ENCODE results near the gene PLAGL1.

DNA sequence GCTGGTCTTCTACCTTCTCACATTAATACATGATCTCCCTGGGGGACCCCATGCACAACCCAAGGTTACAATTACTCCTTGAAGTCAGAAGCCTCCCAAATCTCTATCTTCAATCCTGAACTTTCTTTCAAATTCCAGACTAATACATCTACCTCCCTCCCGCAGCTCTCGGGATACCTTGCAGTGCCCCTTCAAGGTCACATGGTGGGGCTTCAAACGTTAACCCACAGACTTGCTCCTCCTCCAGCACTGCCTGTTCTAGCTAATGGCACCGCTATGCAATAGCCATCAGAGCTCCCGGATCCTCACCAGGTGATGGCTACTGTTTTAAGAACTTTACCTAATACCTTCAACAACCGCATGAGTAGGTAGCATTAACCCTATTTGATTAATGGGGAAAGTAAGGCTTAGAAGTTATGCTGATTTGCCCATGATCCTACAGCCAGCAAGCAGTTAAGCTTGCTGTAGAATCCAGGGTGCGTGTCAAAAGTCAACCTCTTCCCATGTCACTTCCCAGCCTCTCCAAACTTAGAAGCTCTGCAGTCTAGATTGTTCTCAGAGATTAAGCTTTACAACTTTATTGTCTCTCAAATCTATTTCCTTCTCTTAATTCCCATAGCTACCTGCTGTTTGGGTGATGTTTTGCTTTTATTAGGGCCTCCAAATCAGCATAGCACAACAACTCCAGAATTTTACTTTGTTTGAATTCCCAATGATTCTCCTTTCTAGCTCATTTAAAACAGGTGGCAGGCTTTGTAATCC is 44.7 kb downstream of the PLAGL1 start:
- TF ChIP-seq TCF7L2 (IDR thresholded peaks at IDR 0.05; ENCODE audit: low read depth, low read length) = no peak
- TF ChIP-seq, protein P1, sequence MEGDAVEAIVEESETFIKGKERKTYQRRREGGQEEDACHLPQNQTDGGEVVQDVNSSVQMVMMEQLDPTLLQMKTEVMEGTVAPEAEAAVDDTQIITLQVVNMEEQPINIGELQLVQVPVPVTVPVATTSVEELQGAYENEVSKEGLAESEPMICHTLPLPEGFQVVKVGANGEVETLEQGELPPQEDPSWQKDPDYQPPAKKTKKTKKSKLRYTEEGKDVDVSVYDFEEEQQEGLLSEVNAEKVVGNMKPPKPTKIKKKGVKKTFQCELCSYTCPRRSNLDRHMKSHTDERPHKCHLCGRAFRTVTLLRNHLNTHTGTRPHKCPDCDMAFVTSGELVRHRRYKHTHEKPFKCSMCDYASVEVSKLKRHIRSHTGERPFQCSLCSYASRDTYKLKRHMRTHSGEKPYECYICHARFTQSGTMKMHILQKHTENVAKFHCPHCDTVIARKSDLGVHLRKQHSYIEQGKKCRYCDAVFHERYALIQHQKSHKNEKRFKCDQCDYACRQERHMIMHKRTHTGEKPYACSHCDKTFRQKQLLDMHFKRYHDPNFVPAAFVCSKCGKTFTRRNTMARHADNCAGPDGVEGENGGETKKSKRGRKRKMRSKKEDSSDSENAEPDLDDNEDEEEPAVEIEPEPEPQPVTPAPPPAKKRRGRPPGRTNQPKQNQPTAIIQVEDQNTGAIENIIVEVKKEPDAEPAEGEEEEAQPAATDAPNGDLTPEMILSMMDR (IDR thresholded peaks at IDR 0.05) = no peak
- no peak for TF ChIP-seq SIN3A (IDR thresholded peaks at IDR 0.05; ENCODE audit: borderline replicate concordance, insufficient read depth, low read depth, low read length)
- TF ChIP-seq POLR2AphosphoS5 (IDR thresholded peaks at IDR 0.05; ENCODE audit: low read depth, low read length) = no peak
